Panc1 (cell line): Measurements from ENCODE around the gene PDCD1. TPM values are rescaled to one million over a fixed set of nuclear protein-coding genes. Genes with fewer than 3 reads are reported as not detected.

Experiments
- ATAC-seq: fragments of 200-7000 bp; cut with Tn5 transposase; 2 replicates; pipeline ENCODE4 v1.9.1; 2020; ENCODE audit warnings: mild to moderate bottlenecking, moderate library complexity
- BruUV-seq: library from RNA; stranded (reverse); fragments of 400-500 nt; replicated peaks from 2 replicates; lab custom pipeline; 2021; lab: Mats Ljungman, UMichigan
- CTCF ChIA-PET: fragments of 300-600 bp; sonication (Branson Sonifier 250); formaldehyde crosslinking; loops from one replicate; lab custom pipeline; 2022; ENCODE audit warnings: antibody characterized with exemption; lab: Charles Lee
- POLR2A ChIA-PET: fragments of 300-600 bp; sonication (Branson Sonifier 250); formaldehyde crosslinking; loops from one replicate; lab custom pipeline; 2022; ENCODE audit warnings: antibody characterized with exemption; lab: Charles Lee
- DNase-seq: peaks from one replicate; pipeline ENCODE4 v3.0.0-alpha.2; 2010; ENCODE audit warnings: low read depth, low spot score
- H3K27ac ChIP-seq: 2 replicates; pipeline ENCODE4 v1.5.1; 2011; ENCODE audit warnings: mild to moderate bottlenecking, low read length, inconsistent platforms
- H3K27me3 ChIP-seq: fragments of 200-500 bp; sonication (Bioruptor generic); 2 replicates; pipeline ENCODE4 v1.6.0; 2014; ENCODE audit warnings: low read length, inconsistent platforms; ENCODE audit not compliant: control insufficient read depth, insufficient read depth
- H3K36me3 ChIP-seq: fragments of 200-500 bp; sonication (Bioruptor generic); 2 replicates; pipeline ENCODE4 v1.5.1; 2014; ENCODE audit warnings: inconsistent platforms, mild to moderate bottlenecking, low read length, moderate library complexity; ENCODE audit not compliant: control insufficient read depth, insufficient read depth
- H3K4me1 ChIP-seq: 2 replicates; pipeline ENCODE4 v1.5.1; 2011; ENCODE audit warnings: inconsistent platforms, mild to moderate bottlenecking, low read length, moderate library complexity; ENCODE audit not compliant: control insufficient read depth, insufficient read depth
- H3K4me3 ChIP-seq, 2 experiments: 2 replicates each; pipeline ENCODE4 v1.5.1; 2011 to 2012; ENCODE audit warnings: low read depth in 2 of 2, low read length in 2 of 2, mild to moderate bottlenecking in 2 of 2, inconsistent platforms in 1 of 2, moderate library complexity in 1 of 2
- H3K9me3 ChIP-seq: fragments of 200-500 bp; sonication (Bioruptor generic); 2 replicates; pipeline ENCODE4 v1.5.1; 2014; ENCODE audit warnings: low read depth, mild to moderate bottlenecking, inconsistent platforms, low read length, moderate library complexity; ENCODE audit not compliant: control insufficient read depth, insufficient read depth
- CTCF ChIP-seq: fragments of 450-650 bp; IDR thresholded peaks from 2 replicates; pipeline ENCODE4 v1.5.1; 2017; ENCODE audit warnings: mild to moderate bottlenecking
- POLR2AphosphoS5 ChIP-seq: IDR thresholded peaks from 2 replicates; pipeline ENCODE4 v1.6.1; 2012; ENCODE audit warnings: mild to moderate bottlenecking, low read depth, low read length, moderate library complexity
- REST ChIP-seq, 2 experiments: IDR thresholded peaks; 2 replicates each; pipeline ENCODE4 v1.6.1; 2011 to 2012; ENCODE audit warnings: low read depth in 2 of 2, control low read depth in 1 of 2, low read length in 1 of 2, mild to moderate bottlenecking in 1 of 2, moderate library complexity in 1 of 2; ENCODE audit not compliant: insufficient read depth in 1 of 2
- SIN3A ChIP-seq: IDR thresholded peaks from 2 replicates; pipeline ENCODE4 v1.6.1; 2012; ENCODE audit warnings: low read depth, mild to moderate bottlenecking, low read length, moderate library complexity, borderline replicate concordance; ENCODE audit not compliant: insufficient read depth
- TCF7L2 ChIP-seq: IDR thresholded peaks from 2 replicates; pipeline ENCODE4 v1.6.1; 2011; ENCODE audit warnings: mild to moderate bottlenecking, low read depth, low read length, inconsistent platforms
- in situ Hi-C: cut with HindIII; loops from 2 replicates; pipeline ENCODE4 v1.10.0; 2016; ENCODE audit warnings: low sequenced_read_pairs, low pct_unique_long_range_greater_than_20kb
- intact Hi-C: fragments of 100-400 bp; cut with micrococcal nuclease; formaldehyde crosslinking; loops from one replicate; pipeline ENCODE4 v1.10.0; 2022; ENCODE audit not compliant: unreplicated experiment
- total RNA-seq: library from RNA; stranded (reverse); gene quantifications from one replicate; pipeline ENCODE4 v1.2.1, GENCODE V29; 2021; ENCODE audit not compliant: unreplicated experiment

The PDCD1 gene
- total RNA-seq, 1 experiment from 2014 or later: 0.15 TPM

- no peak for DNase-seq
Measured at GRCh38 chr2:241804326-241805229, 54.1 kb downstream of the PDCD1 start.

More at GRCh38 chr2:241804326-241805229, 54.1 kb downstream of the PDCD1 start:
- ATAC-seq: peak; percentile 35
- peak overlapping the region in 1 of 2 experiments; percentile 15; a peak in 2 of 4 replicates for H3K4me3 ChIP-seq
- H3K27me3 ChIP-seq: no peaks in the 10 kb centered on the region
- BruUV-seq: no TSS peak
- peak overlapping the region; percentile 83 for H3K27ac ChIP-seq
- intact Hi-C loops: no loop called here
- H3K9me3 ChIP-seq: no peaks in the 10 kb centered on the region
- TF ChIP-seq REST (IDR thresholded peaks at IDR 0.05; ENCODE audit: insufficient read depth in 1 of 2, low read depth in 2 of 2, low read length in 1 of 2) (no peak), SIN3A (no peak), TCF7L2 (no peak), CTCF (no peak), POLR2AphosphoS5 (no peak)
- in situ Hi-C loops: no loop called here
- POLR2A ChIA-PET: interaction anchor here (0.6 to 1.1 kb wide), 2 partner anchors 10 to 40 kb away, joined by 3 to 5 read pairs; no protein-coding TSS in a partner anchor
- H3K4me1 ChIP-seq: peaks cover 25% of the 10 kb centered on the region
- CTCF ChIA-PET: interaction anchor here (0.7 kb wide), 1 partner anchor 146 kb away, joined by 4 read pairs; no protein-coding TSS in a partner anchor
- H3K36me3 ChIP-seq: no peaks in the 10 kb centered on the region
